ENCODE data around the gene MDK.

Gene MDK

DNA sequence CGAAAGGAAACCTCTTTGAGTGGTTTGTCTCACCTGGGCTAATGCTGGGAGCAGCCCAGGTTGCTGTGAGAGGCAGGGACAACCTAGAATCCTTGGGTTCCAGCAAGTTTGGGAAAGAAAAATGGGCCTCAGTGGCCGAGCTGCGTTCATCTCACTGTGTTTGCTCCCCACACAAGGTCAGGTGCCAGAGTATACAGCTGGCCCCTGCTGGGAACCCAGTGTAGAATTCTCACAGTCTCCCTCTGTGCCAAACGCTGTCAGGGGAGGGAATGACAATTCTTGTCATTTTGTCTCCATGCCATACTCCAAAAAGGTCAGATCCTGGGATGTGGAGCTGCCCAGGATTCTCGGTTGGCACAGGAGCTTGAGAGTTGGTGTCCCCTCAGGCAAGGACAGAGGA is 29.9 kb upstream of the MDK start:
- TF ChIP-seq POLR2AphosphoS5 (IDR thresholded peaks at IDR 0.05; ENCODE audit: low read depth, low read length) (no peak), SIN3A (IDR thresholded peaks at IDR 0.05; ENCODE audit: borderline replicate concordance, insufficient read depth, low read length) (no peak), FOXP2 (optimal IDR thresholded peaks at IDR 0.05; ENCODE audit: borderline replicate concordance, extremely low read depth, extremely low read length, insufficient read depth) (no peak), TAF1 (IDR thresholded peaks at IDR 0.05; ENCODE audit: borderline replicate concordance, insufficient read depth, low read length) (no peak)
- TF ChIP-seq, protein P1, sequence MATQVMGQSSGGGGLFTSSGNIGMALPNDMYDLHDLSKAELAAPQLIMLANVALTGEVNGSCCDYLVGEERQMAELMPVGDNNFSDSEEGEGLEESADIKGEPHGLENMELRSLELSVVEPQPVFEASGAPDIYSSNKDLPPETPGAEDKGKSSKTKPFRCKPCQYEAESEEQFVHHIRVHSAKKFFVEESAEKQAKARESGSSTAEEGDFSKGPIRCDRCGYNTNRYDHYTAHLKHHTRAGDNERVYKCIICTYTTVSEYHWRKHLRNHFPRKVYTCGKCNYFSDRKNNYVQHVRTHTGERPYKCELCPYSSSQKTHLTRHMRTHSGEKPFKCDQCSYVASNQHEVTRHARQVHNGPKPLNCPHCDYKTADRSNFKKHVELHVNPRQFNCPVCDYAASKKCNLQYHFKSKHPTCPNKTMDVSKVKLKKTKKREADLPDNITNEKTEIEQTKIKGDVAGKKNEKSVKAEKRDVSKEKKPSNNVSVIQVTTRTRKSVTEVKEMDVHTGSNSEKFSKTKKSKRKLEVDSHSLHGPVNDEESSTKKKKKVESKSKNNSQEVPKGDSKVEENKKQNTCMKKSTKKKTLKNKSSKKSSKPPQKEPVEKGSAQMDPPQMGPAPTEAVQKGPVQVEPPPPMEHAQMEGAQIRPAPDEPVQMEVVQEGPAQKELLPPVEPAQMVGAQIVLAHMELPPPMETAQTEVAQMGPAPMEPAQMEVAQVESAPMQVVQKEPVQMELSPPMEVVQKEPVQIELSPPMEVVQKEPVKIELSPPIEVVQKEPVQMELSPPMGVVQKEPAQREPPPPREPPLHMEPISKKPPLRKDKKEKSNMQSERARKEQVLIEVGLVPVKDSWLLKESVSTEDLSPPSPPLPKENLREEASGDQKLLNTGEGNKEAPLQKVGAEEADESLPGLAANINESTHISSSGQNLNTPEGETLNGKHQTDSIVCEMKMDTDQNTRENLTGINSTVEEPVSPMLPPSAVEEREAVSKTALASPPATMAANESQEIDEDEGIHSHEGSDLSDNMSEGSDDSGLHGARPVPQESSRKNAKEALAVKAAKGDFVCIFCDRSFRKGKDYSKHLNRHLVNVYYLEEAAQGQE (IDR thresholded peaks at IDR 0.05; ENCODE audit: insufficient read depth in 1 of 2, low read depth in 2 of 2, low read length in 2 of 2): no peak

DNA sequence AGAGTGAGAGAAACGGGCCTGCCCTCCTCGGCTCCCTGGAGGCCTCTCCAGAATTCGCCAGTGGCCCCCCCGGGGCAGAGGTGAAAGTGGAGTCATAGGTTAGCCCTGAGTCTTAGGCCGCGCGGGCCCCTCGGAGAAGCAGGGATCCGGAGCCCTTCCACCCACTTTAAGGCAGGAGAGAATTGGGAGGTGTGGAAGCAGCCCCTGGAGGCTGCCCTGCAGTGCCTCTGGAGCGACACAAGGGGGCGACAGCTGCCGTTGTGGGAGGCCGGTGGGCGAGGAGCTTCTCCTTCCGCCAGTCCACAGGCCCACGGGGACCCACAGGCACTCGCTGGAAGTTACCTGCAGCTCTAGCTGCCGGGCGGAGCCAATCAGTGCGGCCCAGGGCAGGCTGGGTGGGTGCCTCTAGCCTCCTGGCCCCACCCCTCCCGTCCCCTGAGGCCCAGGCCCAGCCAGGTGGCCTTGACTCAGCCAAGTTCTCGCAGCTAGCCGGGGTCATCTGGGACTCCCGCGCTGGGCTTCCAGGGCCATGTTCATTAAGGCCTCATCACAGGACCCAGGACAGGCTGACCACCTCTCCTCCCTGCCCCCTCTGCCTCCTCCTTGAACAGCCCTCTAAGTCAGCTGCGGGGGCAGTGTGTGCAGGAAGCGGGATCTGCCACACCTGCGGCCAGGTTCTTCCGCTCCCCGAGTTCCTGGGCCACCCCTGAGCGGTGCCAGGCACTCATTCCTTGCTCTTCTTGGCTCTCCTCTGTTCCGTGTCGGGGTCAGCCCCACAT is 29.2 kb upstream of the MDK start:
- TF ChIP-seq FOXP2 (optimal IDR thresholded peaks at IDR 0.05; ENCODE audit: borderline replicate concordance, extremely low read depth, extremely low read length, insufficient read depth): no peak
- TF ChIP-seq SIN3A (IDR thresholded peaks at IDR 0.05; ENCODE audit: borderline replicate concordance, insufficient read depth, low read length): no peak
- no peak for TF ChIP-seq TAF1 (IDR thresholded peaks at IDR 0.05; ENCODE audit: borderline replicate concordance, insufficient read depth, low read length)
- TF ChIP-seq, protein P1 (IDR thresholded peaks at IDR 0.05; ENCODE audit: insufficient read depth in 1 of 2, low read depth in 2 of 2, low read length in 2 of 2): no peak
- no peak for TF ChIP-seq POLR2AphosphoS5 (IDR thresholded peaks at IDR 0.05; ENCODE audit: low read depth, low read length)

DNA sequence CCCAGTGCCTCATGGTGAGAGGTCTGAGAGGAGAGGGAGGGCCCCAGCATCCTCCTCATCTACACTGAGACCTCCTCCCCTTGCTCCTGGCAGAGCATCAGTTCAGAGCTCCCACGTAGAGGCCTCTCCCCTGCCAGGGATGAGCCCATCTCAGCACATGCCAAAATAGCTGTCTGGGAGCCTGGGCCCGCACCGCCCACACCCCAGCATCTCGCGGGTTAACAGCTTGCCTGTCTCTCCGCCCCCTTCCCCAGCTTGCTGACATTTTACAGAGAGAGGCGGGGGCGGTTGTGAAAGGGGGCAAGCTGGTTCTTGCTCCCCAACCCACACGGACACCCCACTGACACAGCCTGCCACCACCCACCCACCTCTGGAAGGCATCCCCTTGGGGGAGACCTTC is 27.8 kb upstream of the MDK start:
- no peak for TF ChIP-seq TAF1 (IDR thresholded peaks at IDR 0.05; ENCODE audit: borderline replicate concordance, insufficient read depth, low read length)
- TF ChIP-seq, protein P1 (IDR thresholded peaks at IDR 0.05; ENCODE audit: insufficient read depth in 1 of 2, low read depth in 2 of 2, low read length in 2 of 2): no peak
- TF ChIP-seq FOXP2 (optimal IDR thresholded peaks at IDR 0.05; ENCODE audit: borderline replicate concordance, extremely low read depth, extremely low read length, insufficient read depth): no peak
- TF ChIP-seq POLR2AphosphoS5 (IDR thresholded peaks at IDR 0.05; ENCODE audit: low read depth, low read length): no peak
- TF ChIP-seq SIN3A (IDR thresholded peaks at IDR 0.05; ENCODE audit: borderline replicate concordance, insufficient read depth, low read length): no peak

DNA sequence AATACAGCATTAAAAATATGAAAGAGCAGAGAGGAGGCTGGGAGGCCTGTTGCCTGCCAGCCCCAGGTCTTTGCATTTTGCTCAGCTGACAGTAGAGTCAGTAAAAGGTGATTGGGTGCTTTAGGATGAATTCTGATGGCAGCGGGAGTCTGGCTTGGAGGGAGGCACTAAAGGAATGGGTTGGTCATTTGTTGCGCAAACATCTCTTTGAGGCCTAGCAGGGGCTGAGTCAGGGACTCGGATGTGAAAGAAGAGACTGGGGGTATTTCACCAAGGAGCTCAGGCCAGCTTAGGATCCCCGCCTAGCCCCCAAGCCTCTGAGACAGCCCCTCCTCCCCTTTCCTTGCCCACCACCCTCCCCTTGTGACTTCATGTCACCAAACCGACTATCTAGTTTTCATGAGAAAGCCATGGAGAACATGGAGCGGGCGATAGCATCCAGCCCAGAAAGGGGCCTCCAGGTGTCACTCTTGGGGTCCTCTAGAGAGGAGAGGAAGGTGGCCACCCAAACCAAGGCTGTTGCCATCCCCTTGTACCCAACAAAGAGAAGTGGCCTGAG is 24.5 kb upstream of the MDK start:
- TF ChIP-seq TAF1 (IDR thresholded peaks at IDR 0.05; ENCODE audit: borderline replicate concordance, insufficient read depth, low read length): no peak
- no peak for TF ChIP-seq SIN3A (IDR thresholded peaks at IDR 0.05; ENCODE audit: borderline replicate concordance, insufficient read depth, low read length)
- no peak for TF ChIP-seq FOXP2 (optimal IDR thresholded peaks at IDR 0.05; ENCODE audit: borderline replicate concordance, extremely low read depth, extremely low read length, insufficient read depth)
- TF ChIP-seq POLR2AphosphoS5 (IDR thresholded peaks at IDR 0.05; ENCODE audit: low read depth, low read length): no peak
- TF ChIP-seq, protein P1 (IDR thresholded peaks at IDR 0.05; ENCODE audit: insufficient read depth in 1 of 2, low read depth in 2 of 2, low read length in 2 of 2): no peak

Measured in PFSK-1 (cell line).